ENCODE measurements around the gene KCTD10. TPM values are rescaled to one million over a fixed set of nuclear protein-coding genes. Genes with fewer than 3 reads are reported as not detected.

Gene KCTD10
- polyA plus RNA-seq, 1 of the 3 experiments (the other 2 are of a cell fraction) = 66.9 TPM

DNA sequence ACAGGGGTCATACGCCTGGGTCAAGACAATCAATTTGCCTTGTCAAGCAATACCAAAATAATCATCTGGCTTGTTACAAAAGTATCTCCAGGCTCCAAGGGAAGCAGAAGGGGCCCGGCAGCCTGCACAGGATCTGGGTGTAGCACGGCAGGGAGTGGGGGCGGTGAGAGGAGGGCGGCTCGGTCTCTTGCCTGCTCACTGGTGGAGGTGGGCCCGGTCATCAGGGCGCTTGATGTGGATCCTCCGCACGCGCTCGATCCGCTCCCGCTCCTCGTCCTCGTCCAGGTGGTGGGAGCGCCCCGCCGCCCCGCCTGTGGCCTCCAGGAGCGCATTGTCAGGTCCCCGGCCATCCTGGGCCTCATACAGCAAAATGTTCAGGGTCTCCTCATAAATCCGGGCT lies 25.7 kb downstream of the KCTD10 start:
- Histone ChIP-seq H3K27ac (ENCODE audit: low read depth in 2 of 2, low read length in 1 of 2) (no peak overlapping the region), H2AFZ (ENCODE audit: low read depth) (no peak overlapping the region), H3K9me3 (no peaks in the 10 kb centered on the region), H3K79me2 (ENCODE audit: insufficient read depth) (peaks cover 84% of the 10 kb centered on the region), H3K9me2 (no peaks in the 10 kb centered on the region), H3F3A (replicated peaks; ENCODE audit: insufficient read depth) (no peaks in the 10 kb centered on the region), H4K20me1 (ENCODE audit: insufficient read depth) (peaks cover 18% of the 10 kb centered on the region; the same call in 1 of the 2 replicates), H3K4me2 (no peak overlapping the region), H3K36me3 (replicated peaks in 1 of 2; ENCODE audit: control insufficient read depth in 1 of 2, insufficient read depth in 2 of 2, low read length in 1 of 2) (peaks cover 58 to 79% of the 10 kb centered on the region in 2 experiments), H3K4me1 (ENCODE audit: control insufficient read depth in 1 of 2, insufficient read depth in 2 of 2, low read depth in 1 of 2, low read length in 1 of 2) (no peaks in the 10 kb centered on the region), H3K9ac (no peak overlapping the region), H3K27me3 (ENCODE audit: insufficient read depth) (no peaks in the 10 kb centered on the region), H3K4me3 (ENCODE audit: low read depth in 2 of 2, low read length in 1 of 2) (no peak overlapping the region)
- POLR2A ChIA-PET = no interaction called here
- CTCF ChIA-PET = interaction anchor here (1.3 to 4.8 kb wide), 5 partner anchors 18 to 394 kb away, joined by 4 to 20 read pairs (median 6); no protein-coding TSS in a partner anchor
- DNase-seq = no peak
- TF ChIP-seq NFIC (IDR thresholded peaks at IDR 0.05; ENCODE audit: borderline replicate concordance) (no peak), EP300 (IDR thresholded peaks at IDR 0.05; ENCODE audit: borderline replicate concordance in 1 of 2, low read depth in 1 of 2, low read length in 1 of 2) (no peak), TCF12 (IDR thresholded peaks at IDR 0.05) (no peak), CHD2 (IDR thresholded peaks at IDR 0.05; ENCODE audit: low read length, partially characterized antibody) (no peak), RFX5 (IDR thresholded peaks at IDR 0.05; ENCODE audit: low read length) (no peak), NRF1 (IDR thresholded peaks at IDR 0.05; ENCODE audit: low read depth, low read length) (no peak)
- TF ChIP-seq, protein P1, sequence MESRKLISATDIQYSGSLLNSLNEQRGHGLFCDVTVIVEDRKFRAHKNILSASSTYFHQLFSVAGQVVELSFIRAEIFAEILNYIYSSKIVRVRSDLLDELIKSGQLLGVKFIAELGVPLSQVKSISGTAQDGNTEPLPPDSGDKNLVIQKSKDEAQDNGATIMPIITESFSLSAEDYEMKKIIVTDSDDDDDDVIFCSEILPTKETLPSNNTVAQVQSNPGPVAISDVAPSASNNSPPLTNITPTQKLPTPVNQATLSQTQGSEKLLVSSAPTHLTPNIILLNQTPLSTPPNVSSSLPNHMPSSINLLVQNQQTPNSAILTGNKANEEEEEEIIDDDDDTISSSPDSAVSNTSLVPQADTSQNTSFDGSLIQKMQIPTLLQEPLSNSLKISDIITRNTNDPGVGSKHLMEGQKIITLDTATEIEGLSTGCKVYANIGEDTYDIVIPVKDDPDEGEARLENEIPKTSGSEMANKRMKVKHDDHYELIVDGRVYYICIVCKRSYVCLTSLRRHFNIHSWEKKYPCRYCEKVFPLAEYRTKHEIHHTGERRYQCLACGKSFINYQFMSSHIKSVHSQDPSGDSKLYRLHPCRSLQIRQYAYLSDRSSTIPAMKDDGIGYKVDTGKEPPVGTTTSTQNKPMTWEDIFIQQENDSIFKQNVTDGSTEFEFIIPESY (IDR thresholded peaks at IDR 0.05; ENCODE audit: borderline replicate concordance, low read depth) = no peak
- 94% methylated on average over 8 of the region's 23 CpGs for WGBS (ENCODE audit: low lambda C conversion rate)

DNA sequence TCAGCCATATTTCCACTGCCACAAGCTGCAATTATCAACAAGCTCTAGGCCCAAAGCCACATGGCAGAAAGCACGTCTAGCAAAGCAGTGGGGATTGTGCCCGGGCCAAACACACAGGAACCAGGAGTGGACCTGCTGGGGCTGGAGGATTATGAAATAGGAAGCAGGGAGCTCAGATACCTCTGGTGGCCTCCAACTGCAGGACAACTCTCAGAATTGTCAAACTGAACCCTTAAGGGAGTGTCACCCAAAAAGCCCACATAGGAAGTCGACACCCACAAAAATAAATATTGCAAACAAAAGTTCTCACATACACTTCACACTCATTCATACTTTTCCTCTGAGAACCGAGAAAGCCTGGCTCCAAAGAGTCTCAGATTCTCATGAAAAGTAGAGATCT lies 26.1 kb downstream of the KCTD10 start:
- CTCF ChIA-PET = interaction anchor here (0.6 to 4.8 kb wide), 7 partner anchors 18 to 1887 kb away, joined by 3 to 20 read pairs (median 5); no protein-coding TSS in a partner anchor
- H3K9me2 ChIP-seq = no peaks in the 10 kb centered on the region
- no peaks in the 10 kb centered on the region for H3F3A ChIP-seq (replicated peaks; ENCODE audit: insufficient read depth)
- no peak for DNase-seq
- peaks cover 81% of the 10 kb centered on the region for H3K79me2 ChIP-seq (ENCODE audit: insufficient read depth)
- POLR2A ChIA-PET = no interaction called here
- H2AFZ ChIP-seq (ENCODE audit: low read depth) = no peak overlapping the region
- H3K27me3 ChIP-seq (ENCODE audit: insufficient read depth) = no peaks in the 10 kb centered on the region
- no peak overlapping the region for H3K4me3 ChIP-seq (ENCODE audit: low read depth in 2 of 2, low read length in 1 of 2)
- no peaks in the 10 kb centered on the region for H3K4me1 ChIP-seq (ENCODE audit: control insufficient read depth in 1 of 2, insufficient read depth in 2 of 2, low read depth in 1 of 2, low read length in 1 of 2)
- H3K36me3 ChIP-seq (replicated peaks in 1 of 2; ENCODE audit: control insufficient read depth in 1 of 2, insufficient read depth in 2 of 2, low read length in 1 of 2) = peaks cover 60 to 77% of the 10 kb centered on the region in 2 experiments
- TF ChIP-seq RXRA (IDR thresholded peaks at IDR 0.05; ENCODE audit: borderline replicate concordance, low read depth) (no peak), SMC3 (IDR thresholded peaks at IDR 0.05; ENCODE audit: low read depth, low read length) (no peak), JUND (IDR thresholded peaks at IDR 0.05) (no peak), FOXM1 (IDR thresholded peaks at IDR 0.05; ENCODE audit: low read depth) (no peak), GABPA (IDR thresholded peaks at IDR 0.05; ENCODE audit: low read depth) (no peak), CTCF (IDR thresholded peaks at IDR 0.05) (no peak), RAD21 (IDR thresholded peaks at IDR 0.05; ENCODE audit: low read length) (no peak), NFIC (IDR thresholded peaks at IDR 0.05; ENCODE audit: borderline replicate concordance) (no peak), MEF2A (IDR thresholded peaks at IDR 0.05; ENCODE audit: borderline replicate concordance, low read depth) (no peak), NRF1 (IDR thresholded peaks at IDR 0.05; ENCODE audit: low read depth, low read length) (no peak), EP300 (IDR thresholded peaks at IDR 0.05; ENCODE audit: borderline replicate concordance in 1 of 2, low read depth in 1 of 2, low read length in 1 of 2) (no peak), CHD2 (IDR thresholded peaks at IDR 0.05; ENCODE audit: low read length, partially characterized antibody) (no peak), TCF12 (IDR thresholded peaks at IDR 0.05) (no peak), ELF1 (IDR thresholded peaks at IDR 0.05) (no peak), SIN3A (IDR thresholded peaks at IDR 0.05; ENCODE audit: borderline replicate concordance, low read depth, low read length) (no peak), POLR2AphosphoS5 (IDR thresholded peaks at IDR 0.05; ENCODE audit: low read depth, low read length) (no peak), FOXJ3 (CRISPR knock-in tag; IDR thresholded peaks at IDR 0.05) (no peak), USF1 (IDR thresholded peaks at IDR 0.05; ENCODE audit: borderline replicate concordance, low read depth) (no peak)
- TF ChIP-seq, protein P2, sequence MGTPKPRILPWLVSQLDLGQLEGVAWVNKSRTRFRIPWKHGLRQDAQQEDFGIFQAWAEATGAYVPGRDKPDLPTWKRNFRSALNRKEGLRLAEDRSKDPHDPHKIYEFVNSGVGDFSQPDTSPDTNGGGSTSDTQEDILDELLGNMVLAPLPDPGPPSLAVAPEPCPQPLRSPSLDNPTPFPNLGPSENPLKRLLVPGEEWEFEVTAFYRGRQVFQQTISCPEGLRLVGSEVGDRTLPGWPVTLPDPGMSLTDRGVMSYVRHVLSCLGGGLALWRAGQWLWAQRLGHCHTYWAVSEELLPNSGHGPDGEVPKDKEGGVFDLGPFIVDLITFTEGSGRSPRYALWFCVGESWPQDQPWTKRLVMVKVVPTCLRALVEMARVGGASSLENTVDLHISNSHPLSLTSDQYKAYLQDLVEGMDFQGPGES (IDR thresholded peaks at IDR 0.05; ENCODE audit: low read depth, low read length) = no peak
- TF ChIP-seq, protein P1 (IDR thresholded peaks at IDR 0.05; ENCODE audit: borderline replicate concordance, low read depth) = no peak
- no peaks in the 10 kb centered on the region for H3K9me3 ChIP-seq
- H4K20me1 ChIP-seq (ENCODE audit: insufficient read depth) = peaks cover 18% of the 10 kb centered on the region; the same call in 1 of the 2 replicates
- no peak overlapping the region for H3K4me2 ChIP-seq
- H3K27ac ChIP-seq (ENCODE audit: low read depth in 2 of 2, low read length in 1 of 2) = no peak overlapping the region
- WGBS (ENCODE audit: low lambda C conversion rate) = 93% methylated on average over 4 of the region's 4 CpGs
- H3K9ac ChIP-seq = no peak overlapping the region
